ENCODE measurements around the gene LYRM1.

DNA sequence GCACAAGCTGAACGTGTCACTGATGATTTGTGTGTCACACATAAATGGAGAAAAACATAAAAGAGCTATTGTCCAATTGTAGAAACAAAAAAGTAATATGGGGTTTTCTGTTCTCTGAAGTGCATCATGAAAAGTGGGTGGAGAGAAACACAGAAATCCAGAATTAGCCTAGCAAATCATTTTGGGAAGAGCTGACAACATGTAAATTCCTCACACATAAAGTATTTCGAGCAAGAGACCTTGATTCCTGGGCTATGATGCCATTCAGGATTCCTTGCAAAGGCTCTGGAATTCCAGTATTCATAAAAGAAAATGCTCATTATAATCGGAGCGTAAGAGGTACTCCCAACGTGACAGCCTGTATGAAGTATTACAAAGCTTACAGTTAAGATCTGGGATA is 1.5 kb upstream of the LYRM1 start:
- TF ChIP-seq, protein P1, sequence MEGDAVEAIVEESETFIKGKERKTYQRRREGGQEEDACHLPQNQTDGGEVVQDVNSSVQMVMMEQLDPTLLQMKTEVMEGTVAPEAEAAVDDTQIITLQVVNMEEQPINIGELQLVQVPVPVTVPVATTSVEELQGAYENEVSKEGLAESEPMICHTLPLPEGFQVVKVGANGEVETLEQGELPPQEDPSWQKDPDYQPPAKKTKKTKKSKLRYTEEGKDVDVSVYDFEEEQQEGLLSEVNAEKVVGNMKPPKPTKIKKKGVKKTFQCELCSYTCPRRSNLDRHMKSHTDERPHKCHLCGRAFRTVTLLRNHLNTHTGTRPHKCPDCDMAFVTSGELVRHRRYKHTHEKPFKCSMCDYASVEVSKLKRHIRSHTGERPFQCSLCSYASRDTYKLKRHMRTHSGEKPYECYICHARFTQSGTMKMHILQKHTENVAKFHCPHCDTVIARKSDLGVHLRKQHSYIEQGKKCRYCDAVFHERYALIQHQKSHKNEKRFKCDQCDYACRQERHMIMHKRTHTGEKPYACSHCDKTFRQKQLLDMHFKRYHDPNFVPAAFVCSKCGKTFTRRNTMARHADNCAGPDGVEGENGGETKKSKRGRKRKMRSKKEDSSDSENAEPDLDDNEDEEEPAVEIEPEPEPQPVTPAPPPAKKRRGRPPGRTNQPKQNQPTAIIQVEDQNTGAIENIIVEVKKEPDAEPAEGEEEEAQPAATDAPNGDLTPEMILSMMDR (IDR thresholded peaks at IDR 0.05), result no peak
- no peak for TF ChIP-seq POLR2A (IDR thresholded peaks at IDR 0.05)

All from testis (tissue), 2 donors.